Renal cortical epithelial cell (primary cell): Measurements from ENCODE around the gene SLC22A9. TPM values are rescaled to one million over a fixed set of nuclear protein-coding genes. Genes with fewer than 3 reads are reported as not detected.
"Not testable (repeated sequence)": the region's sequence is repeated elsewhere in the genome, so short reads cannot be mapped to it uniquely, and the experiment has no call there.

Experiments used
- DNase-seq: peaks from one replicate; pipeline ENCODE4 v3.0.0-alpha.2; 2011; ENCODE audit warnings: low read depth
- total RNA-seq: library from RNA; depleted of rRNA; stranded (reverse); fragments of >200 nt; gene quantifications from 2 replicates; pipeline ENCODE4 v1.2.3, GENCODE V29; 2014

The SLC22A9 gene
- total RNA-seq = not detected in 2 replicates

DNA sequence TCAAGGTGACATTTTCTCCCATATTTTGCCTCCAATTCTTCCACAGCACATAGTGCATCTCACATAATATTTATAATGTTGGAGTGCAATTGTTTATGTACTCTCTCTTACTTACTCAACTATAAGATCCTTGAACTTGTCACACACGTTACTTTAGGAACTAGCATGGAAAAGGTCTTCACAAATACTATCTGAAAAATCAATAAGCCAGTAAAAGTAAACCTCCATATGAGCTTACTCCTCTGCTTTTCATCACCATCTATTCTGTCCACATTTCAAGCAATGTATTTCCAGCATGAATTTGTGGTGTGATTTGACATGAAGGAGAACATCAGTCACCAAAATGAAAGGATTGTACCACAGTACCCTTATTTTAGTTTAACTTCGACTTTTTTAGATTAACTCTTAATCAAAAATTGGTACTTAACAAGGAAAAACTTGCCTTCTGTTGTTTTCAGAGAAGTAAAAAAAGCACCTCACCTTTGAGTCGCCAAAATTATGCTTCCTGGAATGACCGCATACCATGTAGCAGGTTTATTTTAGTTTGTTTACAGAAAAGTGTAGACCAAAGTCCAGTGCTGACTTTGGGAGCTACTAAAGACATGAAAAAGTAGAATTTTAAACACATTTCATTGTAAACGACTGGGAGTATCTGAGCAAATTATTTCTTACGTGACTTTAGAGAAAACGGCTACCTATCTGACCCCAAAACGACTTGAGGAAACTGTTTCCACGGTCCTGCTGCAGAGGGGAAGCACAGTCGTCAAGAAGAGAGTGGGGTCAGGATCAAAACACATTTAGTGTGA lies at the start of gene SLC22A9:
TSS of gene SLC22A9 (plus strand) at position 621 of the 806 bp plus-strand sequence. CDS start 272 bp downstream, outside the sequence.
- no peak for DNase-seq

DNA sequence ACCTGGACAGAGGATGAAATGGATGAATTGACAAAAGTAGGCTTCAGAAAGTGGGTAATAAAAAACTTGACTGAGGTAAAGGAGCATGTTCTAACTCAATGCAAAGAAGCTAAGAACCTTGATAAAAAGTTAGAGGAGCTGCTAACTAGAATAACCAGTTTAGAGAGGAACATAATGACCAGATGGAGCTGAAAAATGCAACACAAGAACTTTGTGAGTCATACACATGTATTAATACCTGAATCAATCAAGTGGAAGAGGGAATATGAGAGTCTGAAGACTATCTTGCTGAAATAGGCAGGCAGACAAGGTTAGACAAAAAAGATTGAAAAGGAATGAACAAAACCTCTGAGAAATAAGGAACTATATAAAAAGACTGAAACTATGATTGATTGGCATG lies 47.9 kb upstream of the SLC22A9 start:
- no peak for DNase-seq

DNA sequence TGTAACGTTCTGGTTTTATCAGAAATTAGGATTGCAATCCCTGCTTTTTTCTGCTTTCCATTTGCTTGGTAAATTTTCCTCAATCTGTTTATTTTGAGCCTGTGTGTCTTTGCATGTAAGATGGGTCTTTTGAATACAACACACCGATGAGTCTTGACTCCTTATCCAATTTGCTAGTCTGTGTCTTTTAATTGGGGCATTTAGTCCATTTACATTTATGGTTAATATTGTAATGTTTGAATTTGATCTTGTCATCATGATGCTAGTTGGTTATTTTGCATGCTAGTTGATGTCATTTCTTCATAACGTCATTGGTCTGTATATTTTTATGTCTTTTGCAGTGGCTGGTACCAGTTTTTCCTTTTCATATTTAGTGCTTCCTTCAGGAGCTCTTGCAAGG lies 34.5 kb upstream of the SLC22A9 start:
- not testable (repeated sequence) for DNase-seq

DNA sequence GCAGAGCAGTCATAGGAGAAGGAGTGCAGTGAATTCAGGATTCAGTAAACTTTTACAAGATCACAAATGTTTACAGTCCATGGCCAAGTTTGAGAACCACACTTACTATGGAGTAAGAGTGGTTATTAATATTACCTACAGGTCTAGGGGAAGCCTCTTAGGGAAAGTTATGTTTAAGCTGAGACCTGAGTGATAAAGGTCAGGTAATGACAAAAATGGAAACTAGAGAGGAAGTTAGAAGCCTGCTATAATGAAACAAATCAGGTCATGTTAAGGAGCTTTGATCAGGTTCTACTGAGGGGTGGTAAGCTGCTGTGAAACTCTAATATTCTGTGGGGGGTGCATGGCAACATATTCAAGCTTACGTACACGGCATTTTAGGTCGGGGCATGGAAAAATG lies 32.5 kb upstream of the SLC22A9 start:
- no peak for DNase-seq

DNA sequence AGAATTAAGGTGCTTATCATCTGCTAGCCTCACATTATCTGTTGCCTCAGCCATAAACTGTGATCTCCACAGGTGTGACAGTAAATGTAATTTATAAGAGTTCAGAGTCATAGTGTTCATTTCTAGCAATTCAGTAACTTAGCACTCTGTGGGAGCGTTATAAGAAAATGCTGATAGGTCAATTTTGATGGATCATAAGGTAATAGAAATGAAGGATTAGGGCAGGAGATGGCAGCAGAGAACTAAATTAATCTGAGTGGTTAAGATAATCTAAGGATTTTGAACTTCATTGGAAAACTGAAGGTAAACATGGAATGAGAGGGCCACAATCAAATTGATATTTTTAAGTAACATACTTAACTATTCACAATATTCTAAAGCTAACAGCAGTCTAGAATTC lies 26.5 kb upstream of the SLC22A9 start:
- DNase-seq = no peak

DNA sequence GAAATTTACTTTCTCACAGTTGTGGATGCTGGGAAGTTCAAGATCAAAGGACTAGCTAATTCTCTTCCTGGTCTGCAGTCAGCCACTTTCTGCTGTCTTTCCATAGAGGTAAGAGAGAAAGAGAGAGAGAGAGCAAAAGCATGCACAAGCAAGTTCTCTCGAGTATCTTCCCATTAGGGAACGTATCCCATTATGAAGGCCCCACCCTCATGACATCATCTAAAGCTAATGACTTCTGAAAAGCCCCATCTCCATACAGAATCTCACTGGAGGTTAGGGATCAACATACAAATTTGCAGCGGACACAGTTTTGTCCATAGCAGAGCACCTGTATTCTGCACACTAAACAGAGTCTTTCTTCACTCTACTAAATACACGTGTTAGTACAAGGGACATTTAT lies 17.4 kb upstream of the SLC22A9 start:
- no peak for DNase-seq

DNA sequence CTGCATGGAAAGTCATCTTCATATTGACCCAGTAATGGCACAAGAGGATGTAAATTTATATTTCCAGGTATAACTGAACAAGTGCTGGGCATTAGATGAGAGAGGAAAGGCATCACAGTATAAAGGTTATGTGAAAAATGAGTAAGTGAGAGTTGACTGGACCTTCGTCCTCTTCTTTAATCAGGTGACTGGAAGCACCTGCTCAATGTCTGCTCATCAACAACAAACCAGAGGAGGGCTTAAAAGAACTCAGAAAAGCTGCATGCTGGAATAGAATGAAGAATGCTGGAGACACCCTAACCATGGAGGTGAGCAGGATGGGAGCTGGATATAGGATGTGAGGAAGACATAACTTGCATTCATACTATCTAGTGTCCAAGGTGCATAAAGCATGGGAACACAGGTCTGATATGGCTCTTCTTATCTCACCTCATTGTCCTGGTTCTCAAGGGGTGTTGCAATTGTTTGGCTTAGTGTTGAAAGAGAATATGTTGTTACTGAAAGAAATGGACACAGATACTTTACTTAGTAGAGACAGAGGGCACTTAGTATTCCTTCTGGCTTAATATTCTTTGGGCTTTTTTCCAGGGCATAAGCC lies 7.3 kb upstream of the SLC22A9 start:
- DNase-seq = no peak

DNA sequence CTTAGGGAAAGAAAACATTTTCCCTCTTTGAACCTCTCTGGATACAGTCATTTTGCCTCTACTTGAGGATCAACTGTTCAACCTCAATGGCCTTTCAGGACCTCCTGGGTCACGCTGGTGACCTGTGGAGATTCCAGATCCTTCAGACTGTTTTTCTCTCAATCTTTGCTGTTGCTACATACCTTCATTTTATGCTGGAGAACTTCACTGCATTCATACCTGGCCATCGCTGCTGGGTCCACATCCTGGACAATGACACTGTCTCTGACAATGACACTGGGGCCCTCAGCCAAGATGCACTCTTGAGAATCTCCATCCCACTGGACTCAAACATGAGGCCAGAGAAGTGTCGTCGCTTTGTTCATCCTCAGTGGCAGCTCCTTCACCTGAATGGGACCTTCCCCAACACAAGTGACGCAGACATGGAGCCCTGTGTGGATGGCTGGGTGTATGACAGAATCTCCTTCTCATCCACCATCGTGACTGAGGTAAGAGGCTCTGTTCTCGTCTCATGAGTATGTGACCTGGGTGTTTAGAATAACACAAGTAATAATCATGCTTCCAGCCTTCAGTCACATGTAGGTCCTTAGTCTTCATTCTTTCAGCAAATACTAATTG lies 495 bp downstream of the SLC22A9 start:
- DNase-seq = no peak

DNA sequence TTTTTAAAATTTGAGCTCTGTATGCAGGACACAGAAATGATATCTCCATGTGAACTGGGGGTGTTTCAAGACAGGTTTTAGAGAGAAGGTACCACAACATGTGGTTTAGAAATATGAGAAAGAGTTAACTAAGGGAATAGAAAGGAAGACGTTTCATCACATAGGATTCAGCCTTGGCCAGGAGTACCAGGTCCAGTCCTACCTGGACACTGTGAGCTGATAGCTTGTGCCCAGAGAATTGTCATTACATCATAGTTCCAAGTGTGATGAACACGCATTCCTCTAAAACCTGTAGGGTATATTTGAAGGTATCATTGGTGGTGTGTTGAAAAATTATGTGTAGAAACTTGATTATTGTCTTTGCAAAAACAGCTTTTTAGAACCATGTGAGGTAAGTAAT lies 1.8 kb downstream of the SLC22A9 start:
- no peak for DNase-seq

DNA sequence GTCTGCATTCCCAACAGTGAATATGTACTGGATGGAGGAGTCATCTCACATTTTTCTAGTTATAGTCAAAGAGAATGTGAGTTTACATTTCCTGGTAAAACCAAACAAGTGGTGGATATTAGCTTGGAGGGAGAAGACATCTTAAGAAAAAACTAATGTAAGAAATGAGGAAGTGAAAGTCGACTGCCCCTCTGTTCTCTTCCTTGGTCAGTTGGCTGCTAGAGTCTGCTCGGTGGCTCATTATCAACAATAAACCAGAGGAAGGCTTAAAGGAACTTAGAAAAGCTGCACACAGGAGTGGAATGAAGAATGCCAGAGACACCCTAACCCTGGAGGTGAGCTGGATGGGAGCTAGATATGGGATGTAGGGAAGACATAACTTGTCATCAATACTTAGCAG lies 5.8 kb downstream of the SLC22A9 start:
- DNase-seq = no peak

DNA sequence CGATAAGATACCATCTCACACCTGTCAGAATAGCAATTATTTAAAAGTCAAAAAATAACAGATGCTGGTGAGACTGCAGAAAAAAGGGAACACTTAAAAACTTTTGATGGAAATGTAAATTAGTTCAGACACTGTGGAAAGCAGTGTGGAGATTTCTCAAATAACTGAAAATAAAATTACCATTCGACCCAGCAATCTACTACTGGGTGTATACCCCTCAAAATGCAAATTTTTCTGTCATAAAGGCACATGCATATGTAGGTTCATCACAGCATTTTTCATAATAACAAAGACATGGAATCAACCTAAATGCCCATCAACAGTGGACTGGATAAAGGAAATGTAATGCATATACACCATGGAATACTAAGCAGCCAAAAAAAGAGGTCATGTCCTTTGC lies 10.5 kb downstream of the SLC22A9 start:
- DNase-seq = no peak

DNA sequence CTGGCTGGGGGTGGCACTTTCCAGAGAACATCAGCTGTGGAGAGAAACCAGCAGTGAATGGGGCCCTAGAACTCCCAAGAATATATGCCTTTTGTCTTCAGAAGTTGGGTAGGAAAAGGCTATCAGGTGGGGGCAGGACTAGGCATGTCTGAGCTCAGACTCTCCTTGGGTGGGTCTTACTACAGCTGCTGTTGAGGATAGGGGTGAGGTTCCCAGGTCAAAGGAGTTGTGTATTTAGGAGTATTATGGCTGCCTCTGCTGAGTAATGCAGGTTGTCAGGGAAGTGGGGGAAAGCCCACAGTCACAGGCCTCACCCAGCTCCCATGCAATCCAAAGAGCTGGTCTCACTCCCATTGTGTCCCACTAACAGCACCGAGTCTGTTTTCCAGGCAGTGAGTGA lies 26.1 kb downstream of the SLC22A9 start:
- no peak for DNase-seq

DNA sequence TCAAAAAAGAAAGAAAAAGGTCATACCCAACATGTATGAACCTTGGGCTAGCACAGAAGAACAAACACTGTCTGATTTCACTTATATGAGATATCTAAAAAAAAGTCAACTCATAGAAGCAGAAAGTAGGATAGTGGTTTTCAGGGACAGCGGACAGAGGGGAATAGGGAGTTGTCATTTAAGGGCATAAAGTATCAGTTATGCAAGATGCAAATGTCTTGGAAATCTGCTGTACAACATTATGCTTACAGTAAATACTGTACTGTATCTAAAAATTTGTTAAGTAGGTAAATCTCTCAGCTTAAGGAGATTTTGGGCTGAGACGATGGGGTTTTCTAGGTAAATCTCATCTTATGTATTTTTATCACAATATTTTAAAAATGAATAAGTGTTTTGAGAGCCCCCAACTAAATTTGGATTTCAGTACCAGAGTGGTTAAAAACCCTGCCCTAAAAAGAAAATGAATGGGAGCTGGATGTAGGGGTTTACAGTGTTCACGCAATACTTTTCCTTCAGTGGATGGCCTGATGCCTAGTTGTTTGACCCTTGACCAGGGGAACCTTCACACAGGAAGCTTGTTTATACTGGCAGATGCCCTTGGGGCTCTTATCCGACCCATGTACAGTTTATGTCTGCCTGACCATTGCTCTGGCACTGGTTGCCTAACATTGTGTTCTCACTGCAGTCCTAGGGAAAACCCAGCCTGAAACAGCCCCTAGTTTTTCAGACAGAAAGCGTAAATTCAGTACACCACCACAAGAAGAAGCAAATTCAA lies 34.8 kb downstream of the SLC22A9 start:
- DNase-seq = no peak

DNA sequence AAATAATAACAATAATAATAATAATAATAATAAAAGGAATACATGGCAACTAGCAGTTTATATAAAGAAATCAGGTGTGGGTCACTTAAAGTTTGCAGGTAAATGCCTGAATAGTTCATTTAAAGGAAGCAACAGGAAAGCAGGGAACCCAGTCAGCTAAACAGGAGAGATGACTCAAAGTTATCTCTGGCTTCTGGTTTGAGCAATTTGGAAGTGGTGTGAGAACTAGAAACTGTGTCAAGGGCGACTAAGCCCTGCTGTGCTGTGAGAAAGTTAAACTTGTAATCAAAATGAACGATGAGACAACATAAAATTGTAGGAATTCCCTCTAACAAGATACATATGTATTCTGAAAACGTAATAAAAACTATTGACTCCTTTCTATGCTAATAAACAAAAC lies 35.5 kb downstream of the SLC22A9 start:
- DNase-seq = no peak

DNA sequence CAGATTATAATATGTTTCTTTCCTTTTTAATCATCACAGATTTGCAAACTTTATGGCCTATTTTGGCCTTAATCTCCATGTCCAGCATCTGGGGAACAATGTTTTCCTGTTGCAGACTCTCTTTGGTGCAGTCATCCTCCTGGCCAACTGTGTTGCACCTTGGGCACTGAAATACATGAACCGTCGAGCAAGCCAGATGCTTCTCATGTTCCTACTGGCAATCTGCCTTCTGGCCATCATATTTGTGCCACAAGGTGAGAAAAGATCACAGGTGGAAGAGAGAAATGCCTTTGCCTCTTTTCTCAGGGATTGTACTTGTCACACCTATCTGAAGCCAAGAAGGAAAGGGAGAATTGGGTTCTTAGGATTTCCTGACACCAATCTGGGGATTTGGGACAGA lies 36.9 kb downstream of the SLC22A9 start:
- no peak for DNase-seq

DNA sequence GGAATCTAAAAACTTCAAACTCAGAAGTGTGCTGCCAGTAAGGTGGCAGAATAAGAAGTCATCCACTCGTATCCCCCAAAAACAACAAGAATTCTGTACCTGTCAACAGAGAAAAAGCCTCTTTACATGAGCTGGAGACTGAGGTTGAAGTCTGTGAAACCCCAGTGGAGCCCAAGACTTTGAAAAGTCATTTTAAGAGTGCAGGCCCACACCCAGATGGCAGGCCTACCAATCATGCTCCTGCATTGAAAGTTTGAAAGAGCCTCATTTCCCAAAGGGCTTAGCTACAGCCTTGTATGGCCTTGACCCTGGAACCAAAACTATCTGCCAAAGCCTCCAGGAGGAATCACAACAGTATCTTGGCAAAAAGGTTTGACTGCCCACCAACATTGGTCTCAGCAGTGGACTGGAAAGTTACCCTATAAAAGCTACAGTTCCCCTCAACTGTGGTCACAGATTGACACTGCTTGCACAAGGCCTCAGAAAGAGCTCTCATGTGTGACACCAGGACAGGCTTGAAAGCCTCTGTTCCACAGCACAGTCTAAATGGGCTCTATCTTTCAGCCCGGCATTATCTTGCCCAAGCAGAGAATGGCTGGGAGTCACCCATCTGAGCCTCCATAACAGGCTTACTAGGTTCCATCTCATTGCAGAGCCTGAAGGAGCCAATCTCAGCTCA lies 47.7 kb downstream of the SLC22A9 start:
- DNase-seq = no peak

DNA sequence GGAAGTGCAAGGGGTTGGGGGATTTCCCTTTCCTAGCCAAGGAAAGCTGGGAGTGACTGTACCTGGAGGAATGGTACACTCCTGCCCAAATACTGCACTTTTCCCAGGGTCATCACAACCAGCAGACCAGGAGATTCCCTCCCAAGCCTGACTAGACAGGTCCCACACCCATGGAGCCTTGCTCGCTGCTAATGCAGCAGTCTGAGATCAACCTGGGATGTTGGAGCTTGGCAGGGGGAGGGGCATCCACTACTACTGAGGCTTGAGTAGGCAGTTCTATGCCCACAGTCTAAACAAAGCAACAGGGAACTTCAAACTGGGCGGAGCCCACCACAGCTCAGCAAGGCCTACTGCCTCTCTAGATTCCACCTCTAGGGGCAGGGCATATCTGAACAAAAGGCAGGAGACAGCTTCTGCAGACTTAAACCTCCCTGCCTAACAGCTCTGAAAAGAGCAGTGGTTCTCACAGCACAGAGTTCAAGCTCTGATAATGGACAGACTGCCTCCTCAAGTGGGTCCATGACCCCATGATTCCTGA lies 58.5 kb downstream of the SLC22A9 start:
- no peak for DNase-seq

DNA sequence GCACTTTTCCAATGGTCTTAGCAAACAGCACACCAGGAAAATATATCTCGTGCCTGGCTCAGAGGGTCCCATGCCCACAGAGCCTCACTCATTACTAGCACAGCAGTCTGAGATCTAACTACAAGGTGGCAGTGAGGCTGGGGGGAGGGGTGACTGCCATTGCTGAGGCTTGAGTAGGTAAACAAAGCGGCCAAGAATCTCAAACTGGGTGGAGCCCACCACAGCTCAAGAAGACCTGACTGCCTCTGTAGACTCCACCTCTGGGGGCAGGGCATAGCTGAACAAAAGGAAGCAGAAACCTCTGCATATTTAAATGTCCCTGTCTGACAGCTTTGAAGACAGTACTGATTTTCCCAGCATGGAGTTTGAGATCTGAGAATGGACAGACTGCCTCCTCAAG lies 61.1 kb downstream of the SLC22A9 start:
- not testable (repeated sequence) for DNase-seq

DNA sequence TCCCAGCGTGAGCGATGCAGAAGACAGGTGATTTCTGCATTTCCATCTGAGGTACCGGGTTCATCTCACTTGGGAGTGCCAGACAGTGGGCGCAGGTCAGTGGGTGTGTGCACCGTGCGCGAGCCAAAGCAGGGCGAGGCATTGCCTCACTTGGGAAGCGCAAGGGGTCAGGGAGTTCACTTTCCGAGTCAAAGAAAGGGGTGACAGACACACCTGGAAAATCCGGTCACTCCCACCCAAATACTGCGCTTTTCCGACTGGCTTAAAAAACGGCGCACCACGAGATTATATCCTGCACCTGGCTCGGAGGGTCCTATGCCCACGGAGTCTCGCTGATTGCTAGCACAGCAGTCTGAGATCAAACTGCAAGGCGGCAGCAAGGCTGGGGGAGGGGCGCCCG lies 65.8 kb downstream of the SLC22A9 start:
- DNase-seq = not testable (repeated sequence)

DNA sequence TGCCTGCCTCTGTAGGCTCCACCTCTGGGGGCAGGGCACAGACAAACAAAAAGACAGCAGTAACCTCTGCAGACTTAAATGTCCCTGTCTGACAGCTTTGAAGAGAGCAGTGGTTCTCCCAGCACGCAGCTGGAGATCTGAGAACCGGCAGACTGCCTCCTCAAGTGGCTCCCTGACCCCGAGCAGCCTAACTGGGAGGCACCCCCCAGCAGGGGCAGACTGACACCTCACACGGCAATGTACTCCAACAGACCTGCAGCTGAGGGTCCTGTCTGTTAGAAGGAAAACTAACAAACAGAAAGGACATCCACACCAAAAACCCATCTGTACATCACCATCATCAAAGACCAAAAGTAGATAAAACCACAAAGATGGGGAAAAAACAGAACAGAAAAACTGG lies 66.2 kb downstream of the SLC22A9 start:
- not testable (repeated sequence) for DNase-seq

DNA sequence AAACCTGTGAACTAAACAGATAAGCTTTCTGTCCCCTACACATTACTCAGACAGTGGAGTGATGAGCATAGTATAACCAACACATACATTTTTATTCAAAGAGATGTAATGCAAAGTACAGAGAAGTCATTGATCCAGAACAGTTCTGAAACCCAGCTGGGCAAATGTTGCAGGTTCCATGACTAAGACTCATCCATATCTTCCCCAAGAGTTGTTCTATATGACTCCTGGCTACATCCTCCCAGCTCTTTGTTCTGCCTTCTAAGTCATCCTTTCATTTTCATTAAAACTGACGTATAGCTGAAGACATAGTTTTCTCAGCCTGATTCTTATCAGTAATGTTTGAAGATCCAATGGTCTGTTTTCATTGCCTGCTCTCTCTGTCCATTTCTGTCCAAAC lies 74.1 kb downstream of the SLC22A9 start:
- no peak for DNase-seq

DNA sequence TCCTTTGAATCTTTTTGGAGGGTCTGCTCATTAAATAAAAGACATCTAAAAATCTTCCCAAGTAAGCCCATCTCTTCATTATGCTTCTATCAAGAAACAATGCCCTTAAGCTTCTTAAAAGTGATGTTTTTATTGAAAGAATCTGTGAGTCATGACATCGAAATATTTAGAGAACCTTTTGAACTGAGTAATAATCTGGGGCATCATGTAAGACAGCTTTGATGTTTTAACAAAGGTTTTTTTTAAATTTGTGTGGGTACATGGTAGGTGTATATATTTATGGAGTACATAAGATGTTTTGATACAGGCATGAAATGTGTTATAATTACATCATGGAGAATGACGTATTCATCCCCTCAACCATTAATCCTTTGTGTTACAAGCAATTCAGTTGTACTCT lies 74.6 kb downstream of the SLC22A9 start:
- DNase-seq = no peak
